ENCODE data around the gene EPB42.
"Not testable (repeated sequence)": the region's sequence is repeated elsewhere in the genome, so short reads cannot be mapped to it uniquely, and the experiment has no call there.

The EPB42 gene

GRCh38 chr15:43168192-43169107, 52.4 kb downstream of the EPB42 start:
- TF ChIP-seq CTCF (IDR thresholded peaks at IDR 0.05; ENCODE audit: insufficient read depth, low read length, poor library complexity, severe bottlenecking), result no peak
- no peak for TF ChIP-seq EZH2phosphoT487 (conservative IDR thresholded peaks at IDR 0.05; ENCODE audit: low read length)
- H3K9ac ChIP-seq (ENCODE audit: low read length), result no peak overlapping the region
- no peak overlapping the region for H2AFZ ChIP-seq (ENCODE audit: low read depth, low read length, severe bottlenecking)
- no peaks in the 10 kb centered on the region for H3K79me2 ChIP-seq (ENCODE audit: insufficient read depth, low read length)
- H3K4me3 ChIP-seq (ENCODE audit: insufficient read depth, low read length, poor library complexity, severe bottlenecking), result no peak overlapping the region
- peaks cover 37% of the 10 kb centered on the region for H3K36me3 ChIP-seq (ENCODE audit: low read length)
- H3K27me3 ChIP-seq (ENCODE audit: low read length), result no peaks in the 10 kb centered on the region
- no peak overlapping the region for H3K27ac ChIP-seq (ENCODE audit: low read depth, low read length)
- no peaks in the 10 kb centered on the region for H4K20me1 ChIP-seq (ENCODE audit: low read depth, low read length)
- no peaks in the 10 kb centered on the region for H3K9me3 ChIP-seq (ENCODE audit: insufficient read depth, low read length)
- H3F3A ChIP-seq (ENCODE audit: insufficient read depth), result 0 out of 2 replicates have a peak, but pooled peaks cover 3% of the 10 kb centered on the region
- H3K9me2 ChIP-seq (replicated peaks; ENCODE audit: insufficient read depth, low read length), result no peaks in the 10 kb centered on the region
- no peak overlapping the region for H3K4me2 ChIP-seq (ENCODE audit: low read depth, low read length, poor library complexity, severe bottlenecking)

GRCh38 chr15:43167261-43167660, 53.6 kb downstream of the EPB42 start:
- not testable (repeated sequence) for H3K9me3 ChIP-seq (ENCODE audit: insufficient read depth, low read length); H3K27me3 ChIP-seq (ENCODE audit: low read length); H3K4me3 ChIP-seq (ENCODE audit: insufficient read depth, low read length, poor library complexity, severe bottlenecking); H3K9me2 ChIP-seq (replicated peaks; ENCODE audit: insufficient read depth, low read length); H3K9ac ChIP-seq (ENCODE audit: low read length); H3K79me2 ChIP-seq (ENCODE audit: insufficient read depth, low read length); H3K4me2 ChIP-seq (ENCODE audit: low read depth, low read length, poor library complexity, severe bottlenecking); H4K20me1 ChIP-seq (ENCODE audit: low read depth, low read length); H2AFZ ChIP-seq (ENCODE audit: low read depth, low read length, severe bottlenecking); H3F3A ChIP-seq (ENCODE audit: insufficient read depth); H3K27ac ChIP-seq (ENCODE audit: low read depth, low read length)
- H3K36me3 ChIP-seq (ENCODE audit: low read length), result peaks cover 30% of the 10 kb centered on the region

- H4K20me1 ChIP-seq (ENCODE audit: low read depth, low read length), result no peaks in the 10 kb centered on the region
- no peaks in the 10 kb centered on the region for H3K9me3 ChIP-seq (ENCODE audit: insufficient read depth, low read length)
- TF ChIP-seq EZH2phosphoT487 (conservative IDR thresholded peaks at IDR 0.05; ENCODE audit: low read length) (no peak), CTCF (IDR thresholded peaks at IDR 0.05; ENCODE audit: insufficient read depth, low read length, poor library complexity, severe bottlenecking) (no peak)
- H3K27ac ChIP-seq (ENCODE audit: low read depth, low read length), result no peak overlapping the region
- H3K4me2 ChIP-seq (ENCODE audit: low read depth, low read length, poor library complexity, severe bottlenecking), result no peak overlapping the region
- no peaks in the 10 kb centered on the region for H3K9me2 ChIP-seq (replicated peaks; ENCODE audit: insufficient read depth, low read length)
- no peak overlapping the region for H2AFZ ChIP-seq (ENCODE audit: low read depth, low read length, severe bottlenecking)
- peaks cover 21% of the 10 kb centered on the region for H3K36me3 ChIP-seq (ENCODE audit: low read length)
- H3K4me3 ChIP-seq (ENCODE audit: insufficient read depth, low read length, poor library complexity, severe bottlenecking), result no peak overlapping the region
- H3K27me3 ChIP-seq (ENCODE audit: low read length), result no peaks in the 10 kb centered on the region
- 0 out of 2 replicates have a peak, but pooled peaks cover 3% of the 10 kb centered on the region for H3F3A ChIP-seq (ENCODE audit: insufficient read depth)
- H3K9ac ChIP-seq (ENCODE audit: low read length), result no peak overlapping the region
- no peaks in the 10 kb centered on the region for H3K79me2 ChIP-seq (ENCODE audit: insufficient read depth, low read length)
These were observed 55.0 kb downstream of the EPB42 start for GRCh38 chr15:43165801-43166325.

GRCh38 chr15:43153269-43153668, 67.5 kb downstream of the EPB42 start:
- Histone ChIP-seq H4K20me1 (ENCODE audit: low read depth, low read length) (no peaks in the 10 kb centered on the region), H3K9me2 (replicated peaks; ENCODE audit: insufficient read depth, low read length) (no peaks in the 10 kb centered on the region), H3K4me3 (ENCODE audit: insufficient read depth, low read length, poor library complexity, severe bottlenecking) (no peak overlapping the region), H3F3A (ENCODE audit: insufficient read depth) (no peaks in the 10 kb centered on the region), H3K9ac (ENCODE audit: low read length) (no peak overlapping the region), H3K9me3 (ENCODE audit: insufficient read depth, low read length) (no peaks in the 10 kb centered on the region), H3K4me2 (ENCODE audit: low read depth, low read length, poor library complexity, severe bottlenecking) (no peak overlapping the region), H3K36me3 (ENCODE audit: low read length) (peaks cover 53% of the 10 kb centered on the region; the same call in 1 of the 2 replicates), H3K27me3 (ENCODE audit: low read length) (no peaks in the 10 kb centered on the region), H3K79me2 (ENCODE audit: insufficient read depth, low read length) (no peaks in the 10 kb centered on the region), H3K27ac (ENCODE audit: low read depth, low read length) (no peak overlapping the region), H2AFZ (ENCODE audit: low read depth, low read length, severe bottlenecking) (no peak overlapping the region)
- no peak for TF ChIP-seq CTCF (IDR thresholded peaks at IDR 0.05; ENCODE audit: insufficient read depth, low read length, poor library complexity, severe bottlenecking)
- no peak for TF ChIP-seq EZH2phosphoT487 (conservative IDR thresholded peaks at IDR 0.05; ENCODE audit: low read length)
